Activated naive CD4-positive, alpha-beta T cell treated with anti-CD3 and anti-CD28 coated beads for 36 hours (primary cell): ENCODE measurements around the gene DUSP14. TPM values are rescaled to one million over a fixed set of nuclear protein-coding genes. Genes with fewer than 3 reads are reported as not detected.
"Not testable (repeated sequence)": the region's sequence is repeated elsewhere in the genome, so short reads cannot be mapped to it uniquely, and the experiment has no call there.

Experiments used
- CTCF ChIA-PET: fragments of 350-600 bp; sonication (Branson Sonifier 250); formaldehyde crosslinking; loops from one replicate; lab custom pipeline; 2021; ENCODE audit warnings: antibody characterized with exemption; lab: Charles Lee
- DNase-seq: peaks from one replicate; pipeline ENCODE4 v3.0.0-alpha.2; 2020
- H3K27ac Mint-ChIP-seq: one replicate; pipeline ENCODE4 v1.8.0; 2021; ENCODE audit warnings: mild to moderate bottlenecking, mixed read lengths
- H3K27me3 Mint-ChIP-seq: one replicate; pipeline ENCODE4 v1.8.0; 2021; ENCODE audit warnings: low read depth, mixed read lengths
- H3K36me3 Mint-ChIP-seq: one replicate; pipeline ENCODE4 v1.8.0; 2021; ENCODE audit warnings: low read depth, mixed read lengths
- H3K4me1 Mint-ChIP-seq: one replicate; pipeline ENCODE4 v1.8.0; 2021; ENCODE audit warnings: low read depth, mixed read lengths
- H3K4me3 Mint-ChIP-seq: one replicate; pipeline ENCODE4 v1.8.0; 2021; ENCODE audit warnings: mild to moderate bottlenecking, moderate library complexity, mixed read lengths
- H3K9me3 Mint-ChIP-seq: one replicate; pipeline ENCODE4 v1.8.0; 2021; ENCODE audit warnings: mixed read lengths
- intact Hi-C: fragments of 100-400 bp; cut with micrococcal nuclease; formaldehyde crosslinking; loops from one replicate; pipeline ENCODE4 v1.15.1; 2023
- total RNA-seq, 2 experiments: library from RNA; stranded (reverse); gene quantifications; one replicate each; pipeline ENCODE4 v1.2.3, GENCODE V29; 2021

DUSP14 gene, protein sequence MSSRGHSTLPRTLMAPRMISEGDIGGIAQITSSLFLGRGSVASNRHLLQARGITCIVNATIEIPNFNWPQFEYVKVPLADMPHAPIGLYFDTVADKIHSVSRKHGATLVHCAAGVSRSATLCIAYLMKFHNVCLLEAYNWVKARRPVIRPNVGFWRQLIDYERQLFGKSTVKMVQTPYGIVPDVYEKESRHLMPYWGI
- 1 to 10 TPM; 7.0 to 7.9 TPM for total RNA-seq

GRCh38 chr17:37489197-37490001 is at the start of gene DUSP14:
TSS of gene DUSP14 (plus strand) at chr17:37489891. CDS start at chr17:37512273, 22,382 bp downstream.
- Mint-ChIP-seq H3K36me3 (peaks cover 1% of the 10 kb centered on the region), H3K9me3 (no peaks in the 10 kb centered on the region), H3K27me3 (no peaks in the 10 kb centered on the region), H3K27ac (peak within 1 kb of the TSS; percentile 76), H3K4me1 (peaks cover 48% of the 10 kb centered on the region), H3K4me3 (peak within 1 kb of the TSS; percentile 94)
- CTCF ChIA-PET = no interaction called here
- intact Hi-C loops = loop anchor here (1.0 to 2.0 kb wide), 5 partner anchors 59 to 130 kb away; partner anchors contain the start of genes ACACA, SYNRG and TADA2A
- DNase-seq = peak; percentile 71

DNA sequence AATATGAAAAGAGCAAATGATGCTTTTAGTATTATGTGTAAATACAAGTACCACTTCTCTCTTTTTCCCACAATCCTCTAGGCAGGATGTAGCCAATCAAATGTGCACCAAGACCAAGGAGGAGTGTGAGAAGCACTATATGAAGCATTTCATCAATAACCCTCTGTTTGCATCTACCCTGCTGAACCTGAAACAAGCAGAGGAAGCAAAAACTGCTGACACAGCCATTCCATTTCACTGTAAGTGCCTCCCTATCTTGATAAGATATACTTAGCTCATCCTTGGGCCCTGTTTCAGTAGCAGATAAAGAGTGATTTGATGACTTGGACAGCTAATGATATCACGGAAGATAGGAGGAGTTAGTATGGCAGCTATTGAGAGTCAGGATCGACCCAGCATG is 49.3 kb upstream of the DUSP14 start:
- CTCF ChIA-PET = no interaction called here
- intact Hi-C loops = no loop called here
- H3K27ac Mint-ChIP-seq = no peak overlapping the region
- DNase-seq = no peak
- H3K9me3 Mint-ChIP-seq = no peaks in the 10 kb centered on the region
- no peaks in the 10 kb centered on the region for H3K4me1 Mint-ChIP-seq
- no peak overlapping the region for H3K4me3 Mint-ChIP-seq
- H3K36me3 Mint-ChIP-seq = peaks cover 27% of the 10 kb centered on the region
- H3K27me3 Mint-ChIP-seq = no peaks in the 10 kb centered on the region

DNA sequence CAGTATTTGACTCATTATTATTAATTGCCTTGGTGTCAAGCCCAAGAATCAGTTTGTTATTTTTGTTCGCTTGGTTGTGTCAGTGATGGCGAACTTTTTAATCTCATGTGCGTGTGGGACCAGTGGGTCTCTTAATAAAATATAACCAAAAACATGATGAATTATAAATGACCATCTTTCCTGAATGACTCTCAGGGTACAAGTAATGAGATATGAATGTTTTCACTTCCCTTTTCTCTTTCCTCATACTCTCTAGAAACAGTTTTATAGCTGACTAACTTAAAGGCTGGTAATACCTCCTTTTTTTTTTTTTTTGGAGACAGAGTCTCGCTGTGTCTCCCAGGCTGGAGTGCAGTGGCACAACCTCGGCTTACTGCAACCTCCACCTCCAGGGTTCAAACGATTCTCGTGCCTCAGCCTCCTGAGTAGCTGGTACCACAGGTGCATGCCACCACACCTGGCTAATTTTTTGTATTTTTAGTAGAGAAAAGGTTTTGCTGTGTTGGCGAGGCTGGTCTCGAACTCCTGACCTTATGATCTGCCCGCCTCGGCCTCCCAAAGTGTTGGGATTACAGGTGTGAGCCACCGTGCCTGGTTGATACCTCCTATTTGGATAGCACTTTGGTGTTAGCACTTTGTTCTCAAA is 48.2 kb upstream of the DUSP14 start:
- H3K36me3 Mint-ChIP-seq = peaks cover 25% of the 10 kb centered on the region
- H3K4me1 Mint-ChIP-seq, H3K27ac Mint-ChIP-seq, CTCF ChIA-PET, intact Hi-C loops, H3K4me3 Mint-ChIP-seq, H3K9me3 Mint-ChIP-seq, H3K27me3 Mint-ChIP-seq, DNase-seq: not testable (repeated sequence)

- Mint-ChIP-seq H3K4me1 (peaks cover 3% of the 10 kb centered on the region), H3K4me3 (no peak overlapping the region), H3K27ac (no peak overlapping the region), H3K36me3 (peaks cover 37% of the 10 kb centered on the region), H3K9me3 (no peaks in the 10 kb centered on the region), H3K27me3 (no peaks in the 10 kb centered on the region)
- DNase-seq = no peak
- intact Hi-C loops = no loop called here
- CTCF ChIA-PET = no interaction called here
These were observed 43.7 kb upstream of the DUSP14 start for GRCh38 chr17:37446027-37446426.

- intact Hi-C loops = no loop called here
- no peak for DNase-seq
- H3K9me3 Mint-ChIP-seq = no peaks in the 10 kb centered on the region
- no peak overlapping the region for H3K27ac Mint-ChIP-seq
- H3K4me1 Mint-ChIP-seq = peaks cover 3% of the 10 kb centered on the region
- CTCF ChIA-PET = no interaction called here
- H3K27me3 Mint-ChIP-seq = no peaks in the 10 kb centered on the region
- H3K4me3 Mint-ChIP-seq = no peak overlapping the region
- H3K36me3 Mint-ChIP-seq = peaks cover 32% of the 10 kb centered on the region
These were observed 42.0 kb upstream of the DUSP14 start for GRCh38 chr17:37447641-37448040.

GRCh38 chr17:37450112-37450511 is 39.6 kb upstream of the DUSP14 start:
- Mint-ChIP-seq H3K36me3 (peaks cover 32% of the 10 kb centered on the region), H3K27ac (no peak overlapping the region), H3K4me3 (no peak overlapping the region), H3K9me3 (no peaks in the 10 kb centered on the region), H3K4me1 (peaks cover 3% of the 10 kb centered on the region), H3K27me3 (no peaks in the 10 kb centered on the region)
- no peak for DNase-seq
- intact Hi-C loops = no loop called here
- CTCF ChIA-PET = interaction anchor here (1.7 kb wide), 1 partner anchor 77 kb away, joined by 6 read pairs; no protein-coding TSS in a partner anchor

- Mint-ChIP-seq H3K27ac (peak overlapping the region; percentile 36), H3K36me3 (peaks cover 24% of the 10 kb centered on the region)
- intact Hi-C loops, H3K4me3 Mint-ChIP-seq, H3K27me3 Mint-ChIP-seq, CTCF ChIA-PET, H3K4me1 Mint-ChIP-seq, DNase-seq, H3K9me3 Mint-ChIP-seq: not testable (repeated sequence)
These were observed 31.9 kb upstream of the DUSP14 start for GRCh38 chr17:37457801-37458200.

DNA sequence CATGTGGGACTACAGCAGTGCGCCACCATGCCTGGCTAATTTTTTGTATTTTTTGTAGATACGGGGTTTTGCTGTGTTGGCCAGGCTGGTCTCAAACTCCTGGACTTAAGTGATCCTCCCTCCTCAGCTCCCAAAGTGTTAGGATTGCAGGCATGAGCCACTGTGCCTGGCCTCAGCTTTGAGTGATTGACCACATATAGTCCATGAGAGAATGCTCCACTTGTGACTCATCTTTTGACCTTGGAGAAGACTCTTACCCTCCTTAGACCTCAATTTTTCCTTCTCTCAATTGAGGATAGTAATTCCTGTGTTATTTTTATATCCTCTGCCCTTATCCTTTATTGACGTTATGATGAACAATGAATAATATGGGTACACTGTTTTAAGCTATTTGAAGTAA is 30.9 kb upstream of the DUSP14 start:
- DNase-seq = no peak
- intact Hi-C loops = no loop called here
- Mint-ChIP-seq H3K27me3 (no peaks in the 10 kb centered on the region), H3K9me3 (no peaks in the 10 kb centered on the region), H3K27ac (no peak overlapping the region), H3K36me3 (peaks cover 24% of the 10 kb centered on the region), H3K4me1 (peaks cover 5% of the 10 kb centered on the region), H3K4me3 (no peak overlapping the region)
- CTCF ChIA-PET = interaction anchor here (0.6 to 0.7 kb wide), 3 partner anchors 189 to 1829 kb away, joined by 3 to 5 read pairs (median 3); no protein-coding TSS in a partner anchor

DNA sequence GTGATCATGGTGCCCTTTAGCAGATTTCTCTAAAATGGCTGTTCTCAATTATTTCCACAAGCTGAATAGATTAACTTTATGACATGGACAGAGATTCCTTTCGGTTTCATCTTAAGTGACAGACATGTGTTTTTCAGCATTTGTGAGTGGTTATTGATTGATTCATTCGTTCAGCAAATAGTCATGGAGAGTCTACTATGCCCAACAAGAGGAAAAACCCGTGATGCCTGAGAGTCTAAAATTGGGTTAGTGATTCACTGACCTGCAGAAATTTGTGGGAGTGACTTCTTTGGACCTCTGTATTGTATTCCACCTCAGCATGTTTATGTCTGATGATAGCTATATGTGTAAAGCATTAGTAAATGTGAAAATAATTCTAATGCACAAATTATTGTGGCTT is 28.0 kb upstream of the DUSP14 start:
- peak overlapping the region; percentile 27 for H3K27ac Mint-ChIP-seq
- H3K27me3 Mint-ChIP-seq = no peaks in the 10 kb centered on the region
- peaks cover 5% of the 10 kb centered on the region for H3K4me1 Mint-ChIP-seq
- DNase-seq = no peak
- CTCF ChIA-PET = interaction anchor here (1.1 kb wide), 1 partner anchor 13 kb away, joined by 4 read pairs; no protein-coding TSS in a partner anchor
- H3K4me3 Mint-ChIP-seq = no peak overlapping the region
- no peaks in the 10 kb centered on the region for H3K9me3 Mint-ChIP-seq
- peaks cover 36% of the 10 kb centered on the region for H3K36me3 Mint-ChIP-seq
- intact Hi-C loops = no loop called here

GRCh38 chr17:37462492-37462891 is 27.2 kb upstream of the DUSP14 start:
- Mint-ChIP-seq H3K36me3 (peaks cover 38% of the 10 kb centered on the region), H3K27ac (no peak overlapping the region), H3K4me3 (no peak overlapping the region), H3K4me1 (peaks cover 5% of the 10 kb centered on the region), H3K27me3 (no peaks in the 10 kb centered on the region), H3K9me3 (no peaks in the 10 kb centered on the region)
- intact Hi-C loops = no loop called here
- no peak for DNase-seq
- CTCF ChIA-PET = no interaction called here

GRCh38 chr17:37463039-37463438 is 26.7 kb upstream of the DUSP14 start:
- no peak overlapping the region for H3K4me3 Mint-ChIP-seq
- peaks cover 42% of the 10 kb centered on the region for H3K36me3 Mint-ChIP-seq
- H3K9me3 Mint-ChIP-seq = no peaks in the 10 kb centered on the region

GRCh38 chr17:37465069-37465616 is 24.5 kb upstream of the DUSP14 start:
- intact Hi-C loops = no loop called here
- CTCF ChIA-PET = no interaction called here
- no peak overlapping the region for H3K27ac Mint-ChIP-seq

More at GRCh38 chr17:37463039-37463438, 26.7 kb upstream of the DUSP14 start:
- peaks cover 5% of the 10 kb centered on the region for H3K4me1 Mint-ChIP-seq
- CTCF ChIA-PET = interaction anchor here (0.6 kb wide), 1 partner anchor 68 kb away, joined by 4 read pairs; no protein-coding TSS in a partner anchor
- no peak overlapping the region for H3K27ac Mint-ChIP-seq
- intact Hi-C loops = no loop called here
- H3K27me3 Mint-ChIP-seq = no peaks in the 10 kb centered on the region
- no peak for DNase-seq

More at GRCh38 chr17:37465069-37465616, 24.5 kb upstream of the DUSP14 start:
- Mint-ChIP-seq H3K27me3 (no peaks in the 10 kb centered on the region), H3K36me3 (peaks cover 46% of the 10 kb centered on the region), H3K9me3 (no peaks in the 10 kb centered on the region), H3K4me3 (no peak overlapping the region), H3K4me1 (peaks cover 5% of the 10 kb centered on the region)
- no peak for DNase-seq
